Kidney (tissue), 14 donors: ENCODE data around the gene ANKH. TPM values are rescaled to one million over a fixed set of nuclear protein-coding genes. Genes with fewer than 3 reads are reported as not detected.

ENCODE experiments used
- DNase-seq, 5 donors: peaks; one replicate each; pipeline ENCODE4 v3.0.0-alpha.2; 2013 to 2020
- FAIRE-seq: peaks from 2 replicates; lab custom pipeline; 2012; peaks lifted over from hg19 to GRCh38; lab: Jason Lieb, UNC
- H3K27ac ChIP-seq, 2 donors: one replicate each; pipeline ENCODE4 v1.7.0; 2013; ENCODE audit warnings: low read depth in 2 of 2, low read length in 2 of 2, inconsistent platforms in 1 of 2
- H3K27me3 ChIP-seq: one replicate; pipeline ENCODE4 v1.7.1; 2013; ENCODE audit warnings: low read length, inconsistent platforms; ENCODE audit not compliant: control insufficient read depth, insufficient read depth
- H3K36me3 ChIP-seq, 3 donors: one replicate each; pipeline versions ENCODE4 v1.7.0 to v1.7.1; 2013; ENCODE audit warnings: low read length in 3 of 3, control low read depth in 1 of 3, inconsistent platforms in 1 of 3; ENCODE audit not compliant: insufficient read depth in 3 of 3, control insufficient read depth in 2 of 3
- H3K4me1 ChIP-seq, 3 donors: one replicate each; pipeline versions ENCODE4 v1.7.0 to v1.7.1; 2013; ENCODE audit warnings: low read length in 3 of 3, inconsistent platforms in 1 of 3, low read depth in 1 of 3; ENCODE audit not compliant: control insufficient read depth in 2 of 3, insufficient read depth in 2 of 3
- H3K4me3 ChIP-seq, 3 donors: one replicate each; pipeline versions ENCODE4 v1.7.0 to v1.8.1; 2013; ENCODE audit warnings: low read length in 3 of 3, control low read depth in 1 of 3, inconsistent platforms in 1 of 3
- H3K9ac ChIP-seq, 3 donors: one replicate each; pipeline versions ENCODE4 v1.7.0 to v1.7.1; 2013; ENCODE audit warnings: low read length in 3 of 3, control low read depth in 1 of 3, inconsistent platforms in 1 of 3
- H3K9me3 ChIP-seq, 3 donors: one replicate each; pipeline versions ENCODE4 v1.7.0 to v1.7.1; 2013; ENCODE audit warnings: low read length in 3 of 3, control low read depth in 1 of 3, inconsistent platforms in 1 of 3; ENCODE audit not compliant: control insufficient read depth in 2 of 3, insufficient read depth in 1 of 3
- intact Hi-C: fragments of 100-400 bp; cut with DNase I; formaldehyde crosslinking; loops from one replicate; pipeline ENCODE4 v1.11.1; 2022
- polyA plus RNA-seq: library from polyadenylated mRNA; stranded (reverse); fragments of 350-450 nt; fragmentation: Illumina TruSeq; extraction: RNeasy Lipid Tissue Mini Kit (QIAGEN cat#74804); gene quantifications from one replicate; pipeline ENCODE4 v1.2.3, GENCODE V29; 2014; ENCODE audit warnings: low read depth, low replicate concordance; ENCODE audit not compliant: insufficient read depth
- total RNA-seq: library from RNA; stranded (reverse); fragmentation: NEBNext Ultra II Directional; extraction: Animal tissue kit (Norgen Biotek cat#: 25700); gene quantifications from one replicate; pipeline ENCODE4 v1.2.1, GENCODE V29; 2021
- TF ChIP-seq, protein P1 (sequence below): IDR thresholded peaks from 3 replicates; pipeline ENCODE4 v1.5.1; 2012; ENCODE audit warnings: mild to moderate bottlenecking, moderate library complexity, borderline replicate concordance; ENCODE audit not compliant: insufficient read depth; ENCODE audit errors: extremely low read depth
- donor health status: control.
- donor health status: control.
- donor health status: control.
- donor health status: control.
- donor health status: control.
- donor health status: DM: yes; HTN: yes; CAD: no.
- donor health status: Normal renal cell carcinoma (clear cell type).

The ANKH gene
- total and polyA plus RNA-seq, 2 donors from 2014 or later = 19.0 to 44.6 TPM

GRCh38 chr5:14869233-14869632 lies 2.3 kb downstream of the ANKH start:
- FAIRE-seq (no peak), DNase-seq (no peak)
- H3K9ac ChIP-seq = no peak overlapping the region
- H3K4me3 ChIP-seq = no peak overlapping the region
- TF ChIP-seq, protein P1, sequence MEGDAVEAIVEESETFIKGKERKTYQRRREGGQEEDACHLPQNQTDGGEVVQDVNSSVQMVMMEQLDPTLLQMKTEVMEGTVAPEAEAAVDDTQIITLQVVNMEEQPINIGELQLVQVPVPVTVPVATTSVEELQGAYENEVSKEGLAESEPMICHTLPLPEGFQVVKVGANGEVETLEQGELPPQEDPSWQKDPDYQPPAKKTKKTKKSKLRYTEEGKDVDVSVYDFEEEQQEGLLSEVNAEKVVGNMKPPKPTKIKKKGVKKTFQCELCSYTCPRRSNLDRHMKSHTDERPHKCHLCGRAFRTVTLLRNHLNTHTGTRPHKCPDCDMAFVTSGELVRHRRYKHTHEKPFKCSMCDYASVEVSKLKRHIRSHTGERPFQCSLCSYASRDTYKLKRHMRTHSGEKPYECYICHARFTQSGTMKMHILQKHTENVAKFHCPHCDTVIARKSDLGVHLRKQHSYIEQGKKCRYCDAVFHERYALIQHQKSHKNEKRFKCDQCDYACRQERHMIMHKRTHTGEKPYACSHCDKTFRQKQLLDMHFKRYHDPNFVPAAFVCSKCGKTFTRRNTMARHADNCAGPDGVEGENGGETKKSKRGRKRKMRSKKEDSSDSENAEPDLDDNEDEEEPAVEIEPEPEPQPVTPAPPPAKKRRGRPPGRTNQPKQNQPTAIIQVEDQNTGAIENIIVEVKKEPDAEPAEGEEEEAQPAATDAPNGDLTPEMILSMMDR = no peak
- intact Hi-C loops = no loop called here
- no peak overlapping the region for H3K27ac ChIP-seq
- H3K36me3 ChIP-seq = no peaks in the 10 kb centered on the region
- no peaks in the 10 kb centered on the region for H3K27me3 ChIP-seq
- no peaks in the 10 kb centered on the region for H3K9me3 ChIP-seq
- H3K4me1 ChIP-seq = peaks cover 0 to 4% (median 0%) of the 10 kb centered on the region in 3 donors

GRCh38 chr5:14868771-14869170 lies 2.8 kb downstream of the ANKH start:
- intact Hi-C loops = no loop called here
- Histone ChIP-seq H3K36me3 (no peaks in the 10 kb centered on the region), H3K4me1 (peaks cover 0 to 4% (median 0%) of the 10 kb centered on the region in 3 donors), H3K9me3 (no peaks in the 10 kb centered on the region), H3K4me3 (no peak overlapping the region), H3K27me3 (no peaks in the 10 kb centered on the region), H3K9ac (no peak overlapping the region), H3K27ac (no peak overlapping the region)
- TF ChIP-seq, protein P1 = no peak
- no peak for FAIRE-seq
- no peak for DNase-seq

DNA sequence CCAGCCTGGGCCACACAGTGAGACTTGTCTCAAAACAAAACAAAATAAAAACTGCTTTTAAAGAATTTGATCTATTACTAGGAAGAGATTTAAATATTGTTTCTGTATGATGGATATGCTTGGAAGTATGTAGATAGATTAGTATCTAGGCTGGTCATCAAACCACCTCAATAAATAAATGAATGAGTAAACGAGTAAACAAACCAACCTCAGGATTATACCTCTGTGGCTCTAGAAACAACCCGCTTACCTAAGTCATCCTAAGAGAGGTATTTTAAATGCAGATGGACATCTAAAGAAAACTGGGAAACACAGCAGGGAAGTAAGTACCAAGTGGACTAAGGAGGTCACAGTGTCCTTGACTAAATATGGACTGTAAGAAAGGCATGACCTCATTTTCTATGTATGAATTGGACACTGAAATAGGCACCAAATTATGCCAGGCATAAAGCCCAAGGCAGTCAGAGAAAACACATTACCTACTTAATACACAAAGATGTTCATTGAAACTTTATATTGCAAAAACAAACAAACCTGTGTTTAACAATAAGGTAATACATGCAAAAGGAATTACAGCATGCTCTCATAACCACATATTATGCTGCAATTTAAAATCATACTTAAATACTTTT lies 7.3 kb downstream of the ANKH start:
- FAIRE-seq = no peak
- no peaks in the 10 kb centered on the region for H3K36me3 ChIP-seq
- no peak for DNase-seq
- no peaks in the 10 kb centered on the region for H3K27me3 ChIP-seq
- no peak overlapping the region for H3K4me3 ChIP-seq
- no peak overlapping the region for H3K9ac ChIP-seq
- intact Hi-C loops = no loop called here
- no peak overlapping the region for H3K27ac ChIP-seq
- TF ChIP-seq, protein P1 = no peak
- no peaks in the 10 kb centered on the region for H3K9me3 ChIP-seq
- H3K4me1 ChIP-seq = peaks cover 0 to 6% (median 0%) of the 10 kb centered on the region in 3 donors
